A549 (cell line): ENCODE data around the gene PEDS1. TPM values are rescaled to one million over a fixed set of nuclear protein-coding genes. Genes with fewer than 3 reads are reported as not detected.
"Not testable (repeated sequence)": the region's sequence is repeated elsewhere in the genome, so short reads cannot be mapped to it uniquely, and the experiment has no call there.

ENCODE experiments used
- ATAC-seq, 2 experiments: fragments of 200-7000 bp in 1 of 2; fragments of >200 bp in 1 of 2; cut with Nextera tagmentation in 1 of 2; cut with Tn5 transposase in 1 of 2; 3 replicates each; pipeline versions ENCODE4 v1.8.0 to v1.9.1; 2018 to 2020; ENCODE audit warnings: mild to moderate bottlenecking in 1 of 2, moderate library complexity in 1 of 2
- CTCF ChIA-PET: fragments of 300-600 bp; sonication (Branson Sonifier 250); formaldehyde crosslinking; extraction: SDS; loops from one replicate; lab custom pipeline; 2021; ENCODE audit warnings: antibody characterized with exemption, inconsistent platforms; lab: Yijun Ruan, JAX
- POLR2A ChIA-PET: fragments of 350-600 bp; formaldehyde crosslinking; extraction: SDS; loops from one replicate; lab custom pipeline; 2021; ENCODE audit warnings: antibody characterized with exemption, inconsistent platforms; lab: Yijun Ruan, JAX
- DNase-seq, 2 experiments: peaks; one replicate each; pipeline versions ENCODE4 v3.0.0 to v3.0.0-alpha.2; 2011 to 2016; ENCODE audit warnings: low read depth in 1 of 2, low spot score in 1 of 2
- FAIRE-seq: peaks from 2 replicates; lab custom pipeline; 2011; peaks lifted over from hg19 to GRCh38; lab: Jason Lieb, UNC
- H3K27ac ChIP-seq, 2 experiments: fragments of >200 bp; sonication (Bioruptor Twin); formaldehyde crosslinking; 3 replicates each; pipeline ENCODE4 v1.5.1; 2016 to 2017
- H3K4me1 ChIP-seq: fragments of >200 bp; sonication (Bioruptor Twin); formaldehyde crosslinking; 3 replicates; pipeline ENCODE4 v1.6.1; 2016
- H3K4me2 ChIP-seq: fragments of >200 bp; sonication (Bioruptor Twin); formaldehyde crosslinking; 3 replicates; pipeline ENCODE4 v1.6.1; 2016
- H3K4me3 ChIP-seq: fragments of >200 bp; sonication (Bioruptor Twin); formaldehyde crosslinking; 3 replicates; pipeline ENCODE4 v1.5.1; 2016
- H3K9me3 ChIP-seq: fragments of >200 bp; sonication (Bioruptor Twin); formaldehyde crosslinking; 3 replicates; pipeline ENCODE4 v1.6.1; 2016
- CEBPB ChIP-seq, 2 experiments: fragments of >200 bp in 1 of 2; sonication (Bioruptor Twin) in 1 of 2; formaldehyde crosslinking in 1 of 2; IDR thresholded peaks; 2 replicates each; pipeline ENCODE4 v1.6.1; 2012 to 2016
- CHD2 ChIP-seq: fragments of 150-350 bp; IDR thresholded peaks from 2 replicates; pipeline ENCODE4 v1.6.1; 2014; ENCODE audit warnings: low read length; ENCODE audit not compliant: partially characterized antibody
- CHD4 ChIP-seq: fragments of 200-600 bp; sonication (generic); IDR thresholded peaks from 2 replicates; pipeline ENCODE4 v1.6.1; 2016; ENCODE audit warnings: antibody characterized with exemption, mild to moderate bottlenecking, borderline replicate concordance
- EHMT2 ChIP-seq: fragments of 200-600 bp; sonication (generic); IDR thresholded peaks from 2 replicates; pipeline ENCODE4 v1.6.1; 2016; ENCODE audit warnings: antibody characterized with exemption, low read depth, mild to moderate bottlenecking, moderate library complexity
- HEYL ChIP-seq: fragments of 250-450 bp; sonication (Bioruptor Pico); IDR thresholded peaks from 2 replicates; pipeline ENCODE4 v1.8.0; 2021; ENCODE audit warnings: mild to moderate bottlenecking, moderate library complexity
- HOXA7 ChIP-seq: fragments of 250-450 bp; sonication (Bioruptor Pico); IDR thresholded peaks from 2 replicates; pipeline ENCODE4 v1.5.0; 2020; ENCODE audit warnings: mild to moderate bottlenecking, moderate library complexity
- JUN ChIP-seq, 2 experiments: fragments of >200 bp; sonication (Bioruptor Twin); formaldehyde crosslinking; IDR thresholded peaks; 2 replicates in 1 of 2; 3 replicates in 1 of 2; pipeline ENCODE4 v1.6.1; 2016 to 2017
- JUNB ChIP-seq: fragments of >200 bp; sonication (Bioruptor Twin); formaldehyde crosslinking; IDR thresholded peaks from 2 replicates; pipeline ENCODE4 v1.6.1; 2016
- KDM1A ChIP-seq: fragments of 200-600 bp; sonication (generic); IDR thresholded peaks from 2 replicates; pipeline ENCODE4 v1.6.1; 2016; ENCODE audit warnings: low read depth, mild to moderate bottlenecking
- MAFK ChIP-seq: fragments of 450-650 bp; IDR thresholded peaks from 2 replicates; pipeline ENCODE4 v1.6.1; 2014; ENCODE audit not compliant: partially characterized antibody
- MAZ ChIP-seq: fragments of 150-350 bp; IDR thresholded peaks from 2 replicates; pipeline ENCODE4 v1.6.1; 2014; ENCODE audit warnings: antibody characterized with exemption, low read depth, low read length, borderline replicate concordance
- NFE2L2 ChIP-seq: fragments of 150-350 bp; conservative IDR thresholded peaks from 2 replicates; pipeline ENCODE4 v1.6.1; 2014; ENCODE audit warnings: low read length
- POLR2A ChIP-seq: IDR thresholded peaks from 2 replicates; pipeline ENCODE4 v1.6.1; 2012; ENCODE audit warnings: mild to moderate bottlenecking, low read length
- POLR2AphosphoS2 ChIP-seq: conservative IDR thresholded peaks from 2 replicates; pipeline ENCODE4 v1.6.1; 2012; ENCODE audit warnings: low read length, improper control_type of control experiment, inconsistent platforms
- RARB ChIP-seq: fragments of 250-450 bp; sonication (Bioruptor Pico); IDR thresholded peaks from 2 replicates; pipeline ENCODE4 v1.8.0; 2021; ENCODE audit warnings: mild to moderate bottlenecking, moderate library complexity
- RCOR1 ChIP-seq: fragments of 150-350 bp; IDR thresholded peaks from 2 replicates; pipeline ENCODE4 v1.6.1; 2014; ENCODE audit warnings: antibody characterized with exemption, low read length, low read depth
- RFX5 ChIP-seq: fragments of 450-650 bp; IDR thresholded peaks from 2 replicates; pipeline ENCODE4 v1.7.1; 2014; ENCODE audit warnings: antibody characterized with exemption, mild to moderate bottlenecking, moderate library complexity
- SMC3 ChIP-seq: fragments of >200 bp; sonication (Bioruptor Twin); formaldehyde crosslinking; IDR thresholded peaks from 3 replicates; pipeline ENCODE4 v1.6.1; 2018; ENCODE audit warnings: inconsistent platforms
- ZFP36 ChIP-seq: fragments of 450-650 bp; IDR thresholded peaks from 2 replicates; pipeline ENCODE4 v1.6.1; 2014; ENCODE audit warnings: borderline replicate concordance; ENCODE audit not compliant: partially characterized antibody
- ZSCAN20 ChIP-seq: fragments of 250-450 bp; sonication (Bioruptor Pico); IDR thresholded peaks from 2 replicates; pipeline ENCODE4 v1.8.0; 2022; ENCODE audit warnings: mild to moderate bottlenecking, moderate library complexity
- WGBS: methylation state at CpG from one replicate; pipeline ENCODE4 v1.1.6; 2017; ENCODE audit errors: missing lambda C conversion rate; 5-methylcytosine and 5-hydroxymethylcytosine counted together
- polyA plus RNA-seq, 4 experiments: library from polyadenylated mRNA; depleted of rRNA in 3 of 4; stranded (reverse); fragments of >200 nt; fragmentation: RNase III in 1 of 4; extraction: RNeasy Plus Mini Kit Qiagen cat#74134 plus additional on column Dnase treatment in 1 of 4; gene quantifications; 2 replicates in 3 of 4; 3 replicates in 1 of 4; pipeline ENCODE4 v1.2.3, GENCODE V29; 2011 to 2017
- TF ChIP-seq, protein P1 (sequence below): fragments of >200 bp; sonication (Bioruptor Twin); formaldehyde crosslinking; IDR thresholded peaks from 3 replicates; pipeline ENCODE4 v1.6.1; 2016
- TF ChIP-seq, protein P2 (sequence below): fragments of >200 bp; sonication (Bioruptor Twin); formaldehyde crosslinking; IDR thresholded peaks from 2 replicates; pipeline ENCODE4 v1.6.1; 2016
- TF ChIP-seq, protein P3 (sequence below): IDR thresholded peaks from 2 replicates; pipeline ENCODE4 v1.6.1; 2012
- TF ChIP-seq, protein P4 (sequence below): fragments of 450-650 bp; IDR thresholded peaks from 2 replicates; pipeline ENCODE4 v1.6.1; 2014; ENCODE audit warnings: antibody characterized with exemption

The PEDS1 gene
- polyA plus RNA-seq, 2 of the 4 experiments (the other 2 are of a cell fraction), result 24.5 to 25.8 TPM

DNA sequence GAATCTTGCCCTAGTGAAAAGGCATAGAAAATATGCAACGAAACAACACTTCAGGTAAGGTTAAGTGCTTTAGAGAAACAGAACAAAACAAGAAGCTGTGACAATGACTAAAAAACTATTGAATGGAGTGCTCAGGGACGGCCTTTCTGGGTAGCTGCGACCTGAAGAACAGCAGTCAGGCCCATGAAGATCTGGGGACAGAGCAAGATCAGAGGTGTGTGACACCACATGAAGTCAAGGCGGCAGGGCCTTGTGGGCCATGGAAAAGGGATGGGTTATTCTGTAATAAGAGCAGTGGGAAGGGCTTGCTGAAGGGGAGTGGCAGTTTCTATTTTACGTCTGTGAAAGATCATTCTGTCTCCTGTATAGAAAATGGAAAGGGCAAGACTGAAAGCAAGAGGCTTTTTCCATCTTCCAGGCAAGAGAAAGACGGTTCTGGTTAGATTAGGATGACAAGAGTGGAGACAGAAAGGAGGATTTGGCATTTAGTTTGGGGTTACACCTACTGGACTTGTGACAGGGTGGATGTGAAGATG lies 45.7 kb downstream of the PEDS1 start:
- no peak for FAIRE-seq
- Histone ChIP-seq H3K4me1 (peaks cover 74% of the 10 kb centered on the region), H3K9me3 (no peaks in the 10 kb centered on the region), H3K4me3 (no peak overlapping the region), H3K4me2 (no peak overlapping the region), H3K27ac (no peak overlapping the region)
- CTCF ChIA-PET, result interaction anchor here (0.7 to 31.2 kb wide), 8 partner anchors 8 to 129 kb away, joined by 3 to 1085 read pairs (median 4); partner anchors contain the start of gene CEBPB
- POLR2A ChIA-PET, result no interaction called here
- 83% methylated on average over 6 of the region's 6 CpGs for WGBS
- ATAC-seq, result no peak
- no peak for DNase-seq
- TF ChIP-seq, protein P1, sequence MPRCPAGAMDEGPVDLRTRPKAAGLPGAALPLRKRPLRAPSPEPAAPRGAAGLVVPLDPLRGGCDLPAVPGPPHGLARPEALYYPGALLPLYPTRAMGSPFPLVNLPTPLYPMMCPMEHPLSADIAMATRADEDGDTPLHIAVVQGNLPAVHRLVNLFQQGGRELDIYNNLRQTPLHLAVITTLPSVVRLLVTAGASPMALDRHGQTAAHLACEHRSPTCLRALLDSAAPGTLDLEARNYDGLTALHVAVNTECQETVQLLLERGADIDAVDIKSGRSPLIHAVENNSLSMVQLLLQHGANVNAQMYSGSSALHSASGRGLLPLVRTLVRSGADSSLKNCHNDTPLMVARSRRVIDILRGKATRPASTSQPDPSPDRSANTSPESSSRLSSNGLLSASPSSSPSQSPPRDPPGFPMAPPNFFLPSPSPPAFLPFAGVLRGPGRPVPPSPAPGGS, result no peak
- TF ChIP-seq HOXA7 (no peak), ZSCAN20 (no peak), POLR2AphosphoS2 (no peak), CHD4 (no peak), HEYL (no peak), RARB (CRISPR knock-in tag) (no peak), JUNB (no peak), CEBPB (IDR thresholded peaks at IDR 0.05) (no peak), SMC3 (no peak), POLR2A (no peak), RFX5 (no peak), MAZ (no peak), NFE2L2 (no peak), MAFK (no peak), JUN (IDR thresholded peaks at IDR 0.05) (no peak), EHMT2 (no peak)
- TF ChIP-seq, protein P2, sequence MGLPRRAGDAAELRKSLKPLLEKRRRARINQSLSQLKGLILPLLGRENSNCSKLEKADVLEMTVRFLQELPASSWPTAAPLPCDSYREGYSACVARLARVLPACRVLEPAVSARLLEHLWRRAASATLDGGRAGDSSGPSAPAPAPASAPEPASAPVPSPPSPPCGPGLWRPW, result no peak
- TF ChIP-seq, protein P3, sequence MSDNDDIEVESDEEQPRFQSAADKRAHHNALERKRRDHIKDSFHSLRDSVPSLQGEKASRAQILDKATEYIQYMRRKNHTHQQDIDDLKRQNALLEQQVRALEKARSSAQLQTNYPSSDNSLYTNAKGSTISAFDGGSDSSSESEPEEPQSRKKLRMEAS, result no peak

DNA sequence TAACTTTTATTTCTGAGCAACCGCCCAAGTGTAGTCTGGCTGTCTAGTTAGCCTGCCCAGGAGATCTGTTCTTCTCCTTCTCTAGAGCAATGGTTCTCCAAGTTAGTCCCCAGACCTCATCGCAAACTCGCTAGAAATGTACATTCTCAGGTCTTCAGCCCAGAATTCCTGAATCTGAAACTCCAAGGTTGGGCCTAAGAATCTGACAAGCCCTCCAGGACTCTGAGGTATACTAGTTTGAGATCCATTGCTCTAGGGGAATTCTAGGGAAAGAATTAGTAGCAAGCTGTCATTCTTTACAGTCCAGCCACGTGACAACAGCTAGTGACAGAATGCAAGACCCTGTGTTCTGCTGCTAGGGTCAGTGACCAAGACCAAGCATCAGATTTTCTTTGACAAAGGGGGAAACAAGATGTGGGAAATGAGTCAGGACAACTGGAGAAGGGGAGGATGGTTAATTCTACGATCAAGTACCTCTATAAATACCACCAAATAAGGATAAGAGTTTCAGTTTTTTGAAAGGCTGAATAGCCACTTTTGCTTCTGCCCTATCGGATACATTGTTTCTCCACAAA lies 46.4 kb downstream of the PEDS1 start:
- Histone ChIP-seq H3K9me3 (no peaks in the 10 kb centered on the region), H3K4me1 (peaks cover 81% of the 10 kb centered on the region), H3K4me2 (no peak overlapping the region), H3K27ac (no peak overlapping the region), H3K4me3 (no peak overlapping the region)
- POLR2A ChIA-PET, result no interaction called here
- no peak for FAIRE-seq
- 87% methylated on average over 6 of the region's 6 CpGs for WGBS
- TF ChIP-seq MAFK (no peak), RCOR1 (no peak), KDM1A (no peak), ZFP36 (no peak), CHD2 (no peak), POLR2A (no peak), HEYL (no peak), JUNB (no peak), POLR2AphosphoS2 (no peak)
- TF ChIP-seq, protein P1, result no peak
- TF ChIP-seq, protein P2, result no peak
- TF ChIP-seq, protein P4, sequence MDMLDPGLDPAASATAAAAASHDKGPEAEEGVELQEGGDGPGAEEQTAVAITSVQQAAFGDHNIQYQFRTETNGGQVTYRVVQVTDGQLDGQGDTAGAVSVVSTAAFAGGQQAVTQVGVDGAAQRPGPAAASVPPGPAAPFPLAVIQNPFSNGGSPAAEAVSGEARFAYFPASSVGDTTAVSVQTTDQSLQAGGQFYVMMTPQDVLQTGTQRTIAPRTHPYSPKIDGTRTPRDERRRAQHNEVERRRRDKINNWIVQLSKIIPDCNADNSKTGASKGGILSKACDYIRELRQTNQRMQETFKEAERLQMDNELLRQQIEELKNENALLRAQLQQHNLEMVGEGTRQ, result no peak
- TF ChIP-seq, all 56 proteins: peak for 0
- CTCF ChIA-PET, result interaction anchor here (0.7 to 31.2 kb wide), 10 partner anchors 8 to 128 kb away, joined by 3 to 1085 read pairs (median 4); partner anchors contain the start of gene CEBPB
- ATAC-seq (no peak), DNase-seq (no peak)

DNA sequence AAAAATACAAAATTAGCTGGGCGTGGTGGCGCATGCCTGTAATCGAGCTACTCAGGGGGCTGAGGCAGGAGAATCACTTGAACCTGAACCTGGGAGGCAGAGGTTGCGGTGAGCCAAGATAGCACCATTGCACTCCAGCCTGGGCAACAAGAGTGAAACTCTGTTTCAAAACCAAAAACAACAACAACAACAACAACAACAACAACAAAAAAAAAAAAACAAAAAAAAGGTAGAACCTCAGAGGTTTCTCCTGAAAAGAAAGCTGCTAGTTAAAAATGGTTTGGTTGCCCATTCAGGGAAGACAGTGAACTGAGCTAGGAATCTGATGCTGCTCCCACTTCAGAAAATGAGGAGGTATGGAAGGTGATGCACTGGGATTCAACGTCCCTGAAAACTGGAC lies 46.9 kb downstream of the PEDS1 start:
- DNase-seq, POLR2A ChIA-PET, H3K27ac ChIP-seq, H3K4me2 ChIP-seq, ATAC-seq, FAIRE-seq, H3K4me3 ChIP-seq, H3K9me3 ChIP-seq: not testable (repeated sequence)
- 71% methylated on average over 5 of the region's 5 CpGs for WGBS
- H3K4me1 ChIP-seq, result peaks cover 84% of the 10 kb centered on the region
- CTCF ChIA-PET, result interaction anchor here (0.6 to 31.2 kb wide), 11 partner anchors 8 to 354 kb away, joined by 3 to 1085 read pairs (median 6); partner anchors contain the start of gene CEBPB
